Dermis microvascular lymphatic vessel endothelial cell (primary cell): ENCODE results near the gene ANKRD37. TPM values are rescaled to one million over a fixed set of nuclear protein-coding genes. Genes with fewer than 3 reads are reported as not detected.

Experiments
- DNase-seq, 2 donors: peaks; one replicate each; pipeline versions ENCODE4 v3.0.0 to v3.0.0-alpha.2; 2010; ENCODE audit warnings: low read depth in 2 of 2
- total RNA-seq: library from RNA; depleted of rRNA; stranded (reverse); fragments of >200 nt; gene quantifications from 2 replicates; pipeline ENCODE4 v1.2.1, GENCODE V29; 2014

The ANKRD37 gene
- total RNA-seq, 1 donor from 2014 or later, result 6.4 TPM

- DNase-seq, result peak; percentile 64 to 88
These were observed 15.8 kb downstream of the ANKRD37 start for GRCh38 chr4:185412412-185412811.

- no peak for DNase-seq
These were observed 20.3 kb downstream of the ANKRD37 start for GRCh38 chr4:185416955-185417354.

GRCh38 chr4:185421366-185422124 lies 24.9 kb downstream of the ANKRD37 start:
- no peak for DNase-seq

- DNase-seq, result no peak
These were observed 28.4 kb downstream of the ANKRD37 start for GRCh38 chr4:185424905-185425646.

GRCh38 chr4:185425647-185426352 lies 29.2 kb downstream of the ANKRD37 start, which contains the start of gene UFSP2:
UFSP2 (minus strand) TSS chr4:185425964; CDS start chr4:185425868, 96 bp downstream.
- peak; percentile 91 to 93 for DNase-seq

GRCh38 chr4:185426960-185427688 lies 30.5 kb downstream of the ANKRD37 start:
- DNase-seq, result no peak

- no peak for DNase-seq
These were observed 33.0 kb downstream of the ANKRD37 start for GRCh38 chr4:185429660-185430059.

GRCh38 chr4:185435466-185435865 lies 38.8 kb downstream of the ANKRD37 start:
- DNase-seq, result no peak

- DNase-seq, result no peak
These were observed 41.2 kb downstream of the ANKRD37 start for GRCh38 chr4:185437809-185438208.

- no peak for DNase-seq
These were observed 44.8 kb downstream of the ANKRD37 start for GRCh38 chr4:185441479-185441878.

GRCh38 chr4:185445209-185445608 lies 48.6 kb downstream of the ANKRD37 start:
- DNase-seq, result no peak

Other genes starting within 250 kb of the ANKRD37 start
- 21.4 and 25.0 TPM in 2 replicates for gene CFAP97, start 192.8 kb upstream of the ANKRD37 start, total RNA-seq
- gene SNX25, start 187.2 kb upstream of the ANKRD37 start, total RNA-seq, result 37.2 and 50.6 TPM in 2 replicates
- gene LRP2BP, start 917 bp upstream of the ANKRD37 start, total RNA-seq, result 0.38 and 0.51 TPM in 2 replicates
- gene UFSP2, start 29.1 kb downstream of the ANKRD37 start, total RNA-seq, result 26.4 and 36.2 TPM in 2 replicates
- gene CCDC110, start 74.9 kb downstream of the ANKRD37 start, total RNA-seq, result 0.13 and 0.25 TPM in 2 replicates
- 35.4 and 79.3 TPM in 2 replicates for gene PDLIM3, start 138.7 kb downstream of the ANKRD37 start, total RNA-seq